Stomach (tissue), 4 donors: ENCODE measurements around the gene TMSB15B.

Experiments
- EP300 ChIP-seq: sonication (generic); formaldehyde crosslinking; IDR thresholded peaks from one replicate; pipeline ENCODE4 v1.6.1; 2017; ENCODE audit warnings: antibody characterized with exemption
- POLR2A ChIP-seq, 4 donors: fragments of 450-650 bp; IDR thresholded peaks; one replicate each; pipeline ENCODE4 v1.6.1; 2016; ENCODE audit warnings: antibody characterized with exemption in 4 of 4, control low read depth in 2 of 4, mild to moderate bottlenecking in 1 of 4, moderate library complexity in 1 of 4
- POLR2AphosphoS5 ChIP-seq, 3 donors: sonication (generic); formaldehyde crosslinking; IDR thresholded peaks; one replicate each; pipeline ENCODE4 v1.6.1; 2016; ENCODE audit warnings: antibody characterized with exemption in 3 of 3
- TF ChIP-seq, protein P1 (sequence below), 7 experiments: fragments of 450-650 bp in 4 of 7; fragments of 200-600 bp in 3 of 7; sonication (generic) in 3 of 7; IDR thresholded peaks; one replicate each; pipeline ENCODE4 v1.5.1; 2016 to 2019; ENCODE audit warnings: antibody characterized with exemption in 7 of 7, control low read depth in 2 of 7, mild to moderate bottlenecking in 1 of 7

DNA sequence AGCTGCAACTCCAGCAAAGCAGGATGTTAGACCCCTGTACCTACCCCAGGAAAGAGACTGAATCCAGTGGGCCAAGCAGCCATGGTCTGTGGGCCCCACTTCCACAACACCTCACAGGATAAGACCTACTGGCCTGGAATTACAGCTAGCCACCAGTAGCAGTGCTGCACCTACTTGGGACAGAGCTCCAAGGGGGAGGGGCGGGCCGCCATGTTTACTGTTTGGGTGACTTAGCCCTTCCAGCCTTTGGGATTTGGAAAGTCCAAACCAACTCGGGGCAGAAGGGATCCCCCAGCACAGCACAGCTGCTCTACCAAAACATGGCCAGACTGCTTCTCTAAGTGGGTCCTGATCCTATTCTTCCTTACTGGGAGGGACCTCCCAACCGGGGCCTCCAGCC is 9.1 kb upstream of the TMSB15B start:
- TF ChIP-seq, protein P1, sequence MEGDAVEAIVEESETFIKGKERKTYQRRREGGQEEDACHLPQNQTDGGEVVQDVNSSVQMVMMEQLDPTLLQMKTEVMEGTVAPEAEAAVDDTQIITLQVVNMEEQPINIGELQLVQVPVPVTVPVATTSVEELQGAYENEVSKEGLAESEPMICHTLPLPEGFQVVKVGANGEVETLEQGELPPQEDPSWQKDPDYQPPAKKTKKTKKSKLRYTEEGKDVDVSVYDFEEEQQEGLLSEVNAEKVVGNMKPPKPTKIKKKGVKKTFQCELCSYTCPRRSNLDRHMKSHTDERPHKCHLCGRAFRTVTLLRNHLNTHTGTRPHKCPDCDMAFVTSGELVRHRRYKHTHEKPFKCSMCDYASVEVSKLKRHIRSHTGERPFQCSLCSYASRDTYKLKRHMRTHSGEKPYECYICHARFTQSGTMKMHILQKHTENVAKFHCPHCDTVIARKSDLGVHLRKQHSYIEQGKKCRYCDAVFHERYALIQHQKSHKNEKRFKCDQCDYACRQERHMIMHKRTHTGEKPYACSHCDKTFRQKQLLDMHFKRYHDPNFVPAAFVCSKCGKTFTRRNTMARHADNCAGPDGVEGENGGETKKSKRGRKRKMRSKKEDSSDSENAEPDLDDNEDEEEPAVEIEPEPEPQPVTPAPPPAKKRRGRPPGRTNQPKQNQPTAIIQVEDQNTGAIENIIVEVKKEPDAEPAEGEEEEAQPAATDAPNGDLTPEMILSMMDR (IDR thresholded peaks at IDR 0.05) = no peak
- no peak for TF ChIP-seq POLR2A (IDR thresholded peaks at IDR 0.05)
- no peak for TF ChIP-seq POLR2AphosphoS5 (IDR thresholded peaks at IDR 0.05)
- TF ChIP-seq EP300 = no peak
